Naive B cell (primary cell): ENCODE results near the gene PFKFB3. TPM values are rescaled to one million over a fixed set of nuclear protein-coding genes. Genes with fewer than 3 reads are reported as not detected.

ENCODE experiments used
- ATAC-seq, 2 donors: fragments of 150-1000 bp; cut with Tn5 transposase; 2 replicates each; pipeline ENCODE4 v1.10.0; 2021; ENCODE audit warnings: low read depth in 2 of 2, mild to moderate bottlenecking in 2 of 2, moderate library complexity in 2 of 2
- DNase-seq: peaks from one replicate; pipeline ENCODE4 v3.0.0; 2022
- H3K27ac Mint-ChIP-seq, 6 donors: one replicate each; pipeline ENCODE4 v1.8.0; 2020 to 2022; ENCODE audit warnings: mild to moderate bottlenecking in 6 of 6, mixed read lengths in 6 of 6, moderate library complexity in 5 of 6, inconsistent platforms in 2 of 6
- H3K27me3 Mint-ChIP-seq, 3 donors: one replicate each; pipeline ENCODE4 v1.8.0; 2021 to 2022; ENCODE audit warnings: mixed read lengths in 3 of 3, mild to moderate bottlenecking in 1 of 3
- H3K36me3 Mint-ChIP-seq, 2 donors: one replicate each; pipeline ENCODE4 v1.8.0; 2020 to 2022; ENCODE audit warnings: mixed read lengths in 2 of 2, inconsistent platforms in 1 of 2, mild to moderate bottlenecking in 1 of 2
- H3K4me1 Mint-ChIP-seq, 3 donors: one replicate each; pipeline ENCODE4 v1.8.0; 2020 to 2022; ENCODE audit warnings: mixed read lengths in 3 of 3, inconsistent platforms in 1 of 3, mild to moderate bottlenecking in 1 of 3, moderate library complexity in 1 of 3
- H3K4me3 Mint-ChIP-seq, 8 donors: one replicate each; pipeline ENCODE4 v1.8.0; 2020 to 2022; ENCODE audit warnings: mild to moderate bottlenecking in 8 of 8, mixed read lengths in 8 of 8, moderate library complexity in 8 of 8, inconsistent platforms in 2 of 8
- H3K9me3 Mint-ChIP-seq, 7 donors: one replicate each; pipeline ENCODE4 v1.8.0; 2020 to 2022; ENCODE audit warnings: mixed read lengths in 7 of 7, mild to moderate bottlenecking in 5 of 7, inconsistent platforms in 2 of 7, moderate library complexity in 1 of 7
- polyA plus RNA-seq, 6 donors: library from polyadenylated mRNA; unstranded; fragments of 300-500 nt; fragmentation: Illumina TruSeq; gene quantifications; one replicate each; pipeline ENCODE4 v1.2.3, GENCODE V29; 2021; ENCODE audit warnings: low read depth in 6 of 6

Gene PFKFB3
- polyA plus RNA-seq, 6 donors from 2014 or later: 2.4 to 8.8 (median 3.3) TPM

- H3K4me3 Mint-ChIP-seq: no peak overlapping the region
- ATAC-seq: no peak
- H3K36me3 Mint-ChIP-seq: peaks cover 0 to 8% of the 10 kb centered on the region in 2 donors
- DNase-seq: no peak
- H3K9me3 Mint-ChIP-seq: no peaks in the 10 kb centered on the region
- H3K4me1 Mint-ChIP-seq: peaks cover 44 to 75% (median 71%) of the 10 kb centered on the region in 3 donors
- H3K27me3 Mint-ChIP-seq: no peaks in the 10 kb centered on the region
- no peak overlapping the region for H3K27ac Mint-ChIP-seq
These were observed 32.1 kb upstream of the PFKFB3 start for GRCh38 chr10:6170638-6171037.

- Mint-ChIP-seq H3K9me3 (no peaks in the 10 kb centered on the region), H3K27me3 (no peaks in the 10 kb centered on the region), H3K4me3 (peak overlapping the region in 3 of 8 donors; percentile 24 to 54 (median 32)), H3K27ac (no peak overlapping the region), H3K36me3 (peaks cover 0 to 8% of the 10 kb centered on the region in 2 donors), H3K4me1 (peaks cover 52 to 74% (median 68%) of the 10 kb centered on the region in 3 donors)
- ATAC-seq (peak; percentile 16 to 53), DNase-seq (no peak)
These were observed 30.6 kb upstream of the PFKFB3 start for GRCh38 chr10:6171881-6172695.

GRCh38 chr10:6173203-6173602, 29.5 kb upstream of the PFKFB3 start:
- Mint-ChIP-seq H3K4me3 (peak overlapping the region in 3 of 8 donors; percentile 20 to 24 (median 20)), H3K27me3 (no peaks in the 10 kb centered on the region), H3K9me3 (no peaks in the 10 kb centered on the region), H3K4me1 (peaks cover 47 to 74% (median 67%) of the 10 kb centered on the region in 3 donors), H3K27ac (peak overlapping the region in 1 of 6 donors; percentile 79), H3K36me3 (no peaks in the 10 kb centered on the region)
- DNase-seq (no peak), ATAC-seq (no peak)

- H3K4me1 Mint-ChIP-seq: peaks cover 41 to 72% (median 68%) of the 10 kb centered on the region in 3 donors
- no peaks in the 10 kb centered on the region for H3K27me3 Mint-ChIP-seq
- H3K36me3 Mint-ChIP-seq: no peaks in the 10 kb centered on the region
- no peak overlapping the region for H3K4me3 Mint-ChIP-seq
- DNase-seq (no peak), ATAC-seq (no peak)
- no peaks in the 10 kb centered on the region for H3K9me3 Mint-ChIP-seq
- H3K27ac Mint-ChIP-seq: no peak overlapping the region
These were observed 28.4 kb upstream of the PFKFB3 start for GRCh38 chr10:6174201-6174874.

GRCh38 chr10:6175329-6176055, 27.2 kb upstream of the PFKFB3 start:
- Mint-ChIP-seq H3K36me3 (no peaks in the 10 kb centered on the region), H3K27ac (peak overlapping the region in 4 of 6 donors; percentile 58 to 90 (median 65)), H3K4me3 (no peak overlapping the region), H3K4me1 (peaks cover 37 to 65% (median 62%) of the 10 kb centered on the region in 3 donors), H3K27me3 (no peaks in the 10 kb centered on the region), H3K9me3 (no peaks in the 10 kb centered on the region)
- DNase-seq (no peak), ATAC-seq (no peak)

- Mint-ChIP-seq H3K9me3 (peaks cover 0 to 4% (median 0%) of the 10 kb centered on the region in 7 donors), H3K36me3 (no peaks in the 10 kb centered on the region), H3K4me1 (peaks cover 34 to 64% (median 56%) of the 10 kb centered on the region in 3 donors), H3K4me3 (no peak overlapping the region), H3K27ac (peak overlapping the region in 2 of 6 donors; percentile 79 to 87), H3K27me3 (no peaks in the 10 kb centered on the region)
- DNase-seq (no peak), ATAC-seq (no peak)
These were observed 26.0 kb upstream of the PFKFB3 start for GRCh38 chr10:6176691-6177231.

- ATAC-seq: no peak
- Mint-ChIP-seq H3K27ac (peak overlapping the region in 1 of 6 donors; percentile 87), H3K4me3 (no peak overlapping the region), H3K4me1 (peaks cover 31 to 54% (median 47%) of the 10 kb centered on the region in 3 donors), H3K36me3 (no peaks in the 10 kb centered on the region), H3K27me3 (no peaks in the 10 kb centered on the region), H3K9me3 (peaks cover 0 to 4% (median 0%) of the 10 kb centered on the region in 7 donors)
- DNase-seq: no peak
These were observed 24.9 kb upstream of the PFKFB3 start for GRCh38 chr10:6177880-6178281.

GRCh38 chr10:6178581-6178980, 24.2 kb upstream of the PFKFB3 start:
- DNase-seq (no peak), ATAC-seq (no peak)
- Mint-ChIP-seq H3K4me1 (peaks cover 24 to 47% (median 40%) of the 10 kb centered on the region in 3 donors), H3K27me3 (no peaks in the 10 kb centered on the region), H3K36me3 (no peaks in the 10 kb centered on the region), H3K27ac (peak overlapping the region in 1 of 6 donors; percentile 49), H3K4me3 (no peak overlapping the region), H3K9me3 (peaks cover 0 to 4% (median 0%) of the 10 kb centered on the region in 7 donors)

GRCh38 chr10:6179078-6179477, 23.7 kb upstream of the PFKFB3 start:
- peaks cover 19 to 46% (median 35%) of the 10 kb centered on the region in 3 donors for H3K4me1 Mint-ChIP-seq
- no peaks in the 10 kb centered on the region for H3K36me3 Mint-ChIP-seq
- no peak for ATAC-seq
- no peaks in the 10 kb centered on the region for H3K27me3 Mint-ChIP-seq
- H3K27ac Mint-ChIP-seq: peak overlapping the region in 2 of 6 donors; percentile 22 to 28
- no peak for DNase-seq
- peaks cover 0 to 4% (median 0%) of the 10 kb centered on the region in 7 donors for H3K9me3 Mint-ChIP-seq
- no peak overlapping the region for H3K4me3 Mint-ChIP-seq

GRCh38 chr10:6180480-6181110, 22.1 kb upstream of the PFKFB3 start:
- Mint-ChIP-seq H3K27ac (peak overlapping the region in 3 of 6 donors; percentile 24 to 79 (median 37)), H3K27me3 (no peaks in the 10 kb centered on the region), H3K4me1 (peaks cover 11 to 43% (median 29%) of the 10 kb centered on the region in 3 donors), H3K36me3 (no peaks in the 10 kb centered on the region), H3K4me3 (no peak overlapping the region), H3K9me3 (peaks cover 0 to 4% (median 0%) of the 10 kb centered on the region in 7 donors)
- DNase-seq: no peak
- no peak for ATAC-seq

GRCh38 chr10:6181249-6181648, 21.5 kb upstream of the PFKFB3 start:
- peaks cover 5 to 36% (median 23%) of the 10 kb centered on the region in 3 donors for H3K4me1 Mint-ChIP-seq
- no peak overlapping the region for H3K4me3 Mint-ChIP-seq
- peaks cover 0 to 4% (median 0%) of the 10 kb centered on the region in 7 donors for H3K9me3 Mint-ChIP-seq
- H3K27me3 Mint-ChIP-seq: no peaks in the 10 kb centered on the region
- no peaks in the 10 kb centered on the region for H3K36me3 Mint-ChIP-seq
- DNase-seq (no peak), ATAC-seq (no peak)
- H3K27ac Mint-ChIP-seq: no peak overlapping the region

GRCh38 chr10:6182454-6183098, 20.2 kb upstream of the PFKFB3 start:
- H3K36me3 Mint-ChIP-seq: no peaks in the 10 kb centered on the region
- ATAC-seq (no peak), DNase-seq (no peak)
- H3K9me3 Mint-ChIP-seq: peaks cover 0 to 4% (median 0%) of the 10 kb centered on the region in 7 donors
- H3K4me1 Mint-ChIP-seq: peaks cover 0 to 27% (median 11%) of the 10 kb centered on the region in 3 donors
- peak overlapping the region in 1 of 6 donors; percentile 50 for H3K27ac Mint-ChIP-seq
- H3K27me3 Mint-ChIP-seq: no peaks in the 10 kb centered on the region
- H3K4me3 Mint-ChIP-seq: no peak overlapping the region
